ENCODE data around the gene ENC1.
"Not testable (repeated sequence)": the region's sequence is repeated elsewhere in the genome, so short reads cannot be mapped to it uniquely, and the experiment has no call there.

The ENC1 gene, protein sequence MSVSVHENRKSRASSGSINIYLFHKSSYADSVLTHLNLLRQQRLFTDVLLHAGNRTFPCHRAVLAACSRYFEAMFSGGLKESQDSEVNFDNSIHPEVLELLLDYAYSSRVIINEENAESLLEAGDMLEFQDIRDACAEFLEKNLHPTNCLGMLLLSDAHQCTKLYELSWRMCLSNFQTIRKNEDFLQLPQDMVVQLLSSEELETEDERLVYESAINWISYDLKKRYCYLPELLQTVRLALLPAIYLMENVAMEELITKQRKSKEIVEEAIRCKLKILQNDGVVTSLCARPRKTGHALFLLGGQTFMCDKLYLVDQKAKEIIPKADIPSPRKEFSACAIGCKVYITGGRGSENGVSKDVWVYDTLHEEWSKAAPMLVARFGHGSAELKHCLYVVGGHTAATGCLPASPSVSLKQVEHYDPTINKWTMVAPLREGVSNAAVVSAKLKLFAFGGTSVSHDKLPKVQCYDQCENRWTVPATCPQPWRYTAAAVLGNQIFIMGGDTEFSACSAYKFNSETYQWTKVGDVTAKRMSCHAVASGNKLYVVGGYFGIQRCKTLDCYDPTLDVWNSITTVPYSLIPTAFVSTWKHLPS

DNA sequence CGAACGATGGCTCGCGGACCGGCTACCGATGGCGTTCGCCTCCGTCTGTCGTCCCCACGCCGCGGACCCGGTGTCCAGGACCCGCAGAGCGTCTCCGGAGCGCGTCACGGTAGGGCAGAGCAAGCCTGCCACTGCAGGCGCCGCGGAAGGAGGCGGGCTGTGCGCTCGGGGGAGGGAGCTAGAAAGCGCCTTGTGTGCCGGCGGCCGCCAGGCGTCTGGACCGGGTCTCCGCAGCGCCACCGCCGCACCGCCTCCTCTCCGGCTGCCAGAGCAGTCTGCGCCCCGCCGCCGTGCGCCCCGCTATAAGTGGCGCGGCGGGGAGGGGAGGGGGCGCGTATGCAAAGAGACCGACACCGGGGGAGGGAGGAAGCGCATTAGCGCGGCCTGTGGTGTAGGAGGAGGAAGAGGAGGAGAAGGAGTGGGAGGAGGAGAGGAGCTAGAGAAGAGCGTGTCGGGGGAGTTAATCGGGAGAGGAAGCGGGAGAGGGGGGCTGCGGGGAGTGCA, at the start of gene ENC1:
Gene ENC1, minus strand, starts transcription at position 279 of the 504 bp plus-strand sequence. CDS start 4,243 bp downstream, outside the sequence.
- peak in 2 of 3 experiments; percentile 36 to 63 for DNase-seq (ENCODE audit: low read depth in 2 of 3, low spot score in 2 of 3)

DNA sequence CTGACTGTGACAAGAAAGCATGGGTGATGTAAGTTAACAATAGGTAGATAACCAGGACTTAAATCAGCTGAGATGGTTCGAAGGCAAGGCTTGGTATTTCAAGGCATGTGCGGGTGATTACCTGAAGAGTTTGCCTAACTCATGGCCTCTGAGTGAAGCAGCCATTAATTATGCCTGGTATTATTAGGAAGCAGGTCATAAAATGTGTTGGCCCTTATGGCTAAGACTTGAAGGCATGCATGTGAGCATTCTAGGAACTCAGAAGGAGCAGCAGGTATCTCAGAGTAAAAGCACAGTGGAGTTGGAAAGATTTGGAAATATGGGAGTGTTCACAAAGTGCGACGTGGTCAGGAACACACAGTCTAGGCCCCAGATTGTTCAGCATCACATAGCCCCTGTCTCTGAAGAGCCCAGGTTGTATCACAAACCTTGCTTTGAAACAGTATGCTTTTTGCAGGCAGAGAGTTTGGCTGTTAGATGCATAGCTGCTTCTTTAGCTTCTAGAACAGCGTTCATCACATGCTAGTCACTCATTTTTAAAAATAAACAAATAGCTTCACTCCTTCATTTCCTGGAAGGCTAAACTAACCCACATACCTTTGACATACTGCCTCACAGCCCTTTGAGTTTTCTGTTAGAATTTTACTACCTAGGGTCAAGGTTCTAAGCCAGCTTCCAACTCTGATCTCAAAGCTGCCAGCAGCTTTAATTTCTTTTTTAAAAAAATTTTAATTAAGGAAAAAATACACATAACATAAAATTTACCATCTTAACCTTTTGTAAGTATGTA, 46.6 kb upstream of the ENC1 start:
- no peak for DNase-seq (ENCODE audit: low read depth in 2 of 3, low spot score in 2 of 3)

DNA sequence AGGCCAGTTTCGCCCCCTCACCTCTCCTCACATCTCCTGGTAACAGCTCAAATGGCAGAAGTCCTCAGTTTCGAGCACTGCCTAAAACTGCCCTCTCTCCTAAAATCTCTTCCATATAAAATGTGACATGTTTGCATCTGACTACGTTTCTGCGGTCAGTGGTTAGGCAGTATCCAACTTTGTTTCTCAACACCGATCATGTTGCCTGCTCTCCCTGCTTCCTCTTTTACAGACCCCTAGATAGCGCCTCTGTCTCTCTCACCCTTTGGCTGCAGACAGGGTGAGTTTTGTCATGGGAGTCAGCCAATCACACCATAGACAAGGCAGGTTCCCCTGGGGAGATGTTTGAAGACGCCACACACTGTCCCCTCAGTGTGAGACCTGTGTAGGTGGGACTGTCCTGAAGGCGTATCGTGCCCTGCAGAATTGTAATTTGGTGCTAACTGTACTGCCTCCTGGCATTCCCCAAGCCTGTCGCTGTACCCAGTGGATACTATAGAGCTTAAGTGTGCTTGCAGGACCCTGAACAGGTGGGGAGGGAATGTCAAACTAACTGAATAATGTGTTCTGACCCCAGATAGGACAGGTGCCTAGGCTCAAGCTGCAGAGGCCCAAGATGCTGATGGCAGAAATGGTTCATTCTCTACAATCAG, 45.6 kb upstream of the ENC1 start:
- DNase-seq (ENCODE audit: low read depth in 2 of 3, low spot score in 2 of 3): no peak

DNA sequence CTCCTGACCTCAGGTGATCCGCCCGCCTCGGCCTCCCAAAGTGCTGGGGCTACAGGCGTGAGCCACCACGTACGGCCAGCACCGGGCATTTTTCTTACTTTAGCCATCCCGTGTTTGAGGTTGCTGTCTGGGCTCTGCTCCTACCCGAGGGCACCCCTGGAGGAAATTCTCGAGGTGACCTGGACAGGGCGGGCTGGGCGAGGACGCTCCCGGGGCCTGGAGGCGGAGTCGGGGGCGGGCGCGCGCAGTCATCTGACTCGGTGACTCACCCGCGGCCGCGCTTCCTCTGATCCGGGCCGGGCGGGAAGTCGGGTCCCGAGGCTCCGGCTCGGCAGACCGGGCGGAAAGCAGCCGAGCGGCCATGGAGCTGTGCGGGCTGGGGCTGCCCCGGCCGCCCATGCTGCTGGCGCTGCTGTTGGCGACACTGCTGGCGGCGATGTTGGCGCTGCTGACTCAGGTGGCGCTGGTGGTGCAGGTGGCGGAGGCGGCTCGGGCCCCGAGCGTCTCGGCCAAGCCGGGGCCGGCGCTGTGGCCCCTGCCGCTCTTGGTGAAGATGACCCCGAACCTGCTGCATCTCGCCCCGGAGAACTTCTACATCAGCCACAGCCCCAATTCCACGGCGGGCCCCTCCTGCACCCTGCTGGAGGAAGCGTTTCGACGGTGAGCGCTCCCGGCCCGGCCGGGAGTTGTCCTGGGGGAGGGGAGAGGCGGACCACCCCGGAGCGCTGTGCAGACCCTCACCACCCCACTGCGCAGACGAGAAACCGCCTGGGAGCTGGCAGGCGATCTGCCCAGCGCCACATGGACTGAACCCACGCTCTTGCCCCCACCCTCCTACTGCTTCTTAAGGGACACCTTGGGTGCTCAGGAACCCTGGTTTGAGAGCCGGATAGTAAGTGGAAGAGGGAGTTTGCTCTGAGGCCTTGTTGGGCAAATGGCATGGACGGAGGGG, 44.6 kb upstream of the ENC1 start, which contains the start of gene HEXB:
Gene HEXB, plus strand, starts transcription at position 334 of the 952 bp plus-strand sequence. Its CDS starts 28 bp downstream, at position 362.
- DNase-seq (ENCODE audit: low read depth in 2 of 3, low spot score in 2 of 3): peak; percentile 64 to 72 (median 67)

DNA sequence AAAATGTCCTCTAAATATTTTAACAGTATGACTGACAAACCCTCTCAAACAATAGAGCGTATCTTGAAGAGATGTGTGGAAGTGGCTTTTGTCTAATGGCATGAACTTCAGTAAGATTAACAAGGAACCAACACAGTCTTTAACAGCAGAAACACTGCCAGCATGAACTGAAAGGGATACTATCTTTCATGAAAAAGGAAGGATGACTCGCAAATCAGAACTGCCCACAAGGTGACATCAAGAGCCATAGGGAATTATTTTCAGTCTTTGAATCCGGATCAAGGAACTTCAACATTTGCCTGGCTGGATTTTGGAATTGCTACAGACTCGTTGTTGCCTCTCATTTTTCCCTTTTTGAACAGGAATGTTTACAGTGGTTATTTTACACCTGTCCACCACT, 39.4 kb upstream of the ENC1 start:
- DNase-seq (ENCODE audit: low read depth in 2 of 3, low spot score in 2 of 3): no peak

DNA sequence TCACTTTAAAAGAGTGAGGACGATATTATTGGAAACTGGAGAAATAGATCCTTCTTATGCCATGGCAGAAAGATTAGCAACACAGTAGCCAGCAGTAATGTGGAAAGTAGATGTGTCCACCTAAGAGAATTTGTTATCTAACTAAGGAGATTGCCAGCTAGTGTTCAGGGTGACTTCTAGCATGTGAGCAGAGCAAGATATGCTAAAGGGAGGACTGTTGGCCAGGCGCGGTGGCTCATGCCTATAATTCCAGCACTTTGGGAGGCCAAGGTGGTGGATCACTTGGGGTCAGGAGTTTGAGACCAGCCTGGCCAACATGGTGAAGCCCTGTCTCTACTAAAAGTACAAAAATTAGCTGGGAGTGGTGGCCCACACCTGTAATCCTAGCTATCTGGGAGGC, 38.8 kb upstream of the ENC1 start:
- DNase-seq (ENCODE audit: low read depth in 2 of 3, low spot score in 2 of 3): not testable (repeated sequence)

DNA sequence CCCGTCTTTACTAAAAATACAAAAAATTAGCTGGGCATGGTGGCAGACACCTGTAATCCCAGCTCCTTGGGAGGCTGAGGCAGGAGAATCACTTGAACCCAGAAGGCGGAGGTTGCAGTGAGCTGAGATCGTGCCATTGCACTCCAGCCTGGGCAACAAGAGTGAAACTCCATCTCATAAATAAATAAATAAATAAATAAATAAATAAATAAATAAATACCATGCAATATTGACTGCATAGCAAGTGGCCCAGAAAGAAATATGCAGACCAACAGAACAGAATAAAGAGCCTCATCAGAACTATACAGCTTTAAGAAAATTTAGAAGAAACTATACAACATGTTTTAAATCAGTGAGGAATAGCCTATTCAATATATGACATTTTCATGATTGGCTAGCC, 37.6 kb upstream of the ENC1 start:
- DNase-seq (ENCODE audit: low read depth in 2 of 3, low spot score in 2 of 3): not testable (repeated sequence)

DNA sequence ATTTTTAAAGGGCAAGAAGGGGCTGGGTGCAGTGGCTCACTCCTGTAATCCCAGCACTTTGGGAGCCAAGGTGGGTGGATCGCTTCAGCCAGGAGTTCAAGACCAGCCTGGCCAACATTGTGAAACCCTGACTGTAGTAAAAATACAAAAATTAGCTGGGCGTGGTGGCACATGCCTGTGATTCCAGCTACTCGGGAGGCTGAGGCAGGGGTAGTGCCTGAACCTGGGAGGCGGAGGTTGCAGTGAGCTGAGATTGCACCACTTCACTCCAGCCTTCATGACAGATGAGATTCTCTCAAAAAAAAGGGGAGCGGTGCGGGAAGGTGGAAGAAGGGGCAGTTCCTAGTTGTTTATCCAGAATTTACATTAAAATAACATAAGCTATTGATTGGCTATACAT, 35.9 kb upstream of the ENC1 start:
- DNase-seq (ENCODE audit: low read depth in 2 of 3, low spot score in 2 of 3): not testable (repeated sequence)

DNA sequence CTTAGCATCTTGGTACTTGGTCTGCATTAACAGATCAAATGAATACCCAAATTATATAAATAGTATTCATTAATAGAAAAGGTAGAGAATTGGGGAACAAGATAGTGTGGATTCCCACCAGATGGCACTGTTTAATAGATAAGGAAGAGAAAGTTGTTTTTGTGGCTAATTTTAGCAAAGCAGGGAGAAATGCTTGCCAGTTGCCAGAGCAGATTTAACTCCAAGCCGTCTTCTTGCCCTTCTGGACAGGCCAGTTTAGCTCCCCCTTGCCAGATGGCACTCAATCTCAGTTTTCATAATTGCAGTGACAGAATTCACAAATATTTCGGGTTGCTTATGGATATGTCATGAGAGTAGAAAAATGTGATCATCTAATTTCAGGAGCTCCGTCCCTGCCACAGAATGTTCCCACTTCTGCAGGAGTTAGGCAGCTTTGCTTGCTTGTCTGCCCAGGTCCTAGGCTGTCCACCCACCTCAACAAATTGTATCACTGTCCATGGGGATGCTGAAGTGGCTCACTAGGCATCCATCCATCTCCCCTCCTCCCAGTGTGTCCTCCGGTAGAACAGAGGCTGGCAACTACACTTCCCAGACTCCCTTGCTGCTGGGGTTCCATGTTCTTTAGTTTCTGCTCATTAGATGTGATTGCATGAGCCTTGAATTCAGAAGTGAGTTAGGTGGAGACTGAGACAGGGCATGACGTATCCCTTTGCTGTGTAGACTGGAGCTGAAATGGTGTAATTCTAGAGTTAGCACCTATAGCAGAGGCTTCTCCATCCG, 32.7 kb upstream of the ENC1 start:
- no peak for DNase-seq (ENCODE audit: low read depth in 2 of 3, low spot score in 2 of 3)

DNA sequence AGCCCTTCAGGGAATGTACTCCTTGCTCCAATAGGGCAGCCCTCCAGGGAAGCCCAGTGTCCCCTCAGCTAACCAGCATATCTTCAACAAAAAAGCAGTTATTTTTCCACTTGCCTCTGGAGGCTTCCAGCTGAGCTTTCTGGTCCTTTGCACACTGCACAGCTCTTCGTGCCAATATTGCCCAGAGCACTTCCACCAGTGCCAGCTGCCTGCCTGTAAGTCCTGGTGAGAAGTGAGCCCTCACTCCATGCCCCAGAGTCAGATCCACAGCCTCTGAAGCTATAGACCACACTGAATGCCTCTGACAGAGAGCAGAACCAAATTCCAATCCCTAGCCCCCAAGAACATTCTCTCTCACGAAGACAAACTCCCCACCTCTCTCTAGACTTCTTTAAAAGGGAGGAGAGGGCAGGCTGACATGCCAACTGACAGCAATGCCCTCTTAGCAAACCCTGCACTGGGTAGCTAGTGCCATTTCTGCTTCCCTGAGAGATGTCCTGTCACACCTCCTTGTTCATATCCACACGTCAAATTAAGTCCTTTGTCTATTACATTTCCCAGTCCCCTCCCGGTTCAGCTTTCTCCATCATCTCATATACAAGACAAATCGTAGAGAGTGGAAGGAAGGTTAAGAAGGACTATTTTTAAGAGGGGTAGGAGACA, 31.8 kb upstream of the ENC1 start:
- no peak for DNase-seq (ENCODE audit: low read depth in 2 of 3, low spot score in 2 of 3)

DNA sequence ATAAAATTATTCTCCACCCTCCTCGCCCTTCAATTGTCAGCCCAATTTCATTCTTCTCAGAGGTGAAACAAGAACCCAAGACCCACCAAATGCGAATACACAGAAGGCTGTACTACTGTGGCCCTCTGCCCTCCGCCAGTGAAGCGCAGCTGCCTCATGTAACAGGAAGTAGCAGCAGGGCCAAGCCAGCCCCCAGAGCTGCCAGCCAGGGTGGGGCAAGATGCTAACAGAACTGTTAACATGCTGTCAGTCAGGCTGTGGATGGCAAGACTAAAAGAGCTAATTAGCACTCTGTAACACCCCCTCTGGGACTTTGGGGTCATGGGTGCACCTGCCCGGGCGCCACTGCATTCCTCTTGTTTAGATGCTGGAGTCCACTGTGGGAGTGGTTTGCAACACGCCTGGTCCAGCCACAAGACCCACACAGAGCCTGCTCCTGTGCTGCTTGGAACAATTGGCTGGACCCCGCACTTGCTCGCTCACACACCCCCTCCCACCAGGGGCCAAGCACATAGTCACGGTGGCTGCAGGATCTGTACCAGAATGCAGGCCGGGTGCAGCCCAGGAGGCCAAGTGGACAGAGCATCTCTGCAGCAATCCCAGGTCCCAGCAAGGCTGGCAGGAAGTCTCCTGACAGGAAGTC, 30.0 kb upstream of the ENC1 start:
- no peak for DNase-seq (ENCODE audit: low read depth in 2 of 3, low spot score in 2 of 3)

DNA sequence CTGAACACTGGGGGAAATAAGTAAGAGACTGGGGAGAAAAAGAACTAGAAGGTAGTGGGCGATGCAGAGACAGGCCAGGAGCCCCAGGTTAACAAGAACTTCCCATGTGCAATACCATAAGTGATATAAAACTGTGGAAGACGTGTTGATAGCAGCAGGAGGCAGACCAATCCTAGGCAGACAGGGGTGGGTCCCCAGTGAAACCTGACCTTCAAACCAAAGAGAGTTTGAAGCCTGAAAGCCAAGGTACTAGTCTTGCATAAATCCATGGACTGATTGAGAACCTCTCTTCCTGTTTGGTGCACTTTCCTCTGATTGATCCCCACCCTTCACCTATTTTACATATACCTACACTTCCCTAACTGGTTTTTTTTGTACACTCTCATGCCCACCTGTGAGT, 29.3 kb upstream of the ENC1 start:
- DNase-seq (ENCODE audit: low read depth in 2 of 3, low spot score in 2 of 3): no peak

DNA sequence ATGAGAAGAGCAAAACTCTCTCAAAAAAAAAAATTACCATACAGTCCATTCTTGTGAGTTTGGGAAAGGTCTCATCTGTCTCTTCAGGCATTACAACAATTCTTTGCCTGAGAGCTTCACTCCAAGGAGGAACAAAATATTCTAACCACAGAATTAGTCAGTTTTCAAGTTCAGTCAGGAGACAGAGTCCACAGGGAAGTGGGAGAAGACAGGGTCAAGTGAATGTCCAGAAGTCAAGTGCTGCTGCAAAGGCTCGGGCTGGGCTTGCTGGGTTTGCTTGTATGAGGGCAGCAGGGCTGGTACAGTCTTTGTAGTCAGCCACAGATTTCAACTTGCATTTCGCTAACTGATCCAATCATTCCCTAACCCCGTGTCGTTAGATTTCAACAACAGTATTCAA, 26.9 kb upstream of the ENC1 start:
- no peak for DNase-seq (ENCODE audit: low read depth in 2 of 3, low spot score in 2 of 3)

DNA sequence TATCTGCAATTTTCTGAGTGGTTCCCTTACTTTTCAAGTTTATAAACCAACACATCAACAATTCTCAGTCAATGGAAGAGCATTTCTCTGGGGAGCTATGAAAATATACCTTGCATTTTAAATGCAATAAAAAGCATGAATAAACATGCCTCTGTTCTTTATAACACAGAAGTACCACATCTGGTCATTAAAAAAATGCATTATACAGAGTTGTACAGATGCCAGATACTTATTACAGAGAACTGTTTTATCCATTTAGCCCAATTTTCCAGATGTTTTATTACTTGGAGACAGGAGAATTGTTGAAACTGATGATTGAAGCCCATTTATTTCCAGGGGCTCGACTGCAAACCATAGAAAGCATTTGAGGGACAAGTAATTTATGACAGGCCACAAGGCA, 25.3 kb upstream of the ENC1 start:
- no peak for DNase-seq (ENCODE audit: low read depth in 2 of 3, low spot score in 2 of 3)

DNA sequence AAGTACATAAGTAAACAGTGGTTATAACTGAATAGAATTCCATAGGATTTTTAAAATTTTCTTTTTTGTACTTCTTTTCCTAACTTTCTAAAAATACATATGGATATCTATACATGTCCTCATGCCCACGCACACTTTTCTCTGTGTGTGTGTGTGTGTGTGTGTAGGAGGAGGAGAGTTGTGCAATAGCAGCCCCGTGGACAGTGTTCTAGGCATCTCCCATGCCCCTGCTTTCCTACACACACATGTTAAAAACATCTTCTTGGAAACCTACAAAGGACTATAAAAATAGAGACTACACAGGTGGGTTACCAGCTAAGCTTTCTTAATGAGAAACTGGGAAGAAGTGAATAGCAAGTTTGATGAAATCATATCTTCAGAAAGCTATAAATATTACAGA, 24.7 kb upstream of the ENC1 start:
- no peak for DNase-seq (ENCODE audit: low read depth in 2 of 3, low spot score in 2 of 3)

DNA sequence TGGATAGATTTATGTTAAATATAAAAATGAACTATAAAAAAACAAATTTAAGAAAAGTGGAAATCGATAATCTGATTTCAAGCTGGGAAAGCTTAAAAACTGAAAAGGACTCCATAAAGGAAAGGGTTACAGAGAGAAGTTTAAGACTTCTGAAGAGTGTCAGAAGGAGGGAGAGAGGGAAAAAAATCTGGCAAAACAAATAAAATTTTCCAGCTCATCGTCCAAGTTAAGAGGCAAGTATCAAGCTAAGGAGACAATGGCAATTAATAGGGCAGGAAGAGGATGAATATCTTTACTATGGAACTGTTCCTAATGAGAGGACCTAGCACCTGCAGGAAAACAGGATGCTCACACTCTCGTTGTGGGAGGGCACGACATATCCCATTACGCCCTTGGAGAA, 24.0 kb upstream of the ENC1 start:
- no peak for DNase-seq (ENCODE audit: low read depth in 2 of 3, low spot score in 2 of 3)

DNA sequence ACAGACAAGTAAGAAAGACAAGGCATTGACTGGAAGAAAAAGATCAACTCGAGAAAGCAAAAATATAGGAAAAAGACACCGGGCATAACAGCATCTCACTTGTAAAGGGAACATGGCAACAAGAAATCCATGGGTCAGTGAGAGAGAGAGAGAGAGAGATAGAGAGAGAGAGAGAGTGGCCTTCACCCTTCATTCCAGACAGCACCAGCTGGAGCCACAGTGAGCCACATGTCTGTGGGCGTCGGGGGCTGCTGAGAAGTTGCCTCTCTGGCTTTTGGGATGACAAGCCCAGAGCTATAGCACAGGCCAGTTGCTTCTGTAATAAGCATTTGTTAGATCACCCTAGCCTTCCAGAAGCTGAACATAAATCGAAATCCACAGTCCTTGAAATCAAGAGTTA, 20.3 kb upstream of the ENC1 start:
- DNase-seq (ENCODE audit: low read depth in 2 of 3, low spot score in 2 of 3): no peak

DNA sequence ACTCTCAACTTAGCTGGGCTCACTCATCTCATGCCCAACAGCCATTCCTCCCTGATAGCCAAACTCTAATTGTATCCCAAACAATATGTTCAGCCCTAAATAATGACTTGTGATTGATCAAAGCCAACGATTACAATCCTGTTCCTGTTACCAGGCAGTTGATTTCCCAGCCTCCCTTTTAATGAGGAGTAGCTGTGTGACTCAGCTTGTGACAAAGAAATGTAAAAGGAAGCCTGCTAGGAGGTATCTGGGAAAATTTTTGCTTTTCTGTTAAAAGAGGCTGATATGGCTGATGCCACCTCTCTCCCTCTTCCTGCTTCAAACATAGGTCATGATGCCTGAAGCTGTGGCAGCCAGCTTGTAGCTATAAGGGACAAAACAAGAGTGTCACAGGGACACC, 19.6 kb upstream of the ENC1 start:
- DNase-seq (ENCODE audit: low read depth in 2 of 3, low spot score in 2 of 3): no peak
